Upper lobe of right lung (tissue), 1 donor: ENCODE results near the gene ARSA. TPM values are rescaled to one million over a fixed set of nuclear protein-coding genes. Genes with fewer than 3 reads are reported as not detected.
A peak's percentile ranks its signal among the peaks of the same experiment; 100 is the strongest.

ENCODE experiments used
- ATAC-seq: fragments of 200-7000 bp; cut with Tn5 transposase; one replicate; pipeline ENCODE4 v1.9.1; 2020; ENCODE audit warnings: mild to moderate bottlenecking, moderate library complexity
- DNase-seq: peaks from one replicate; pipeline ENCODE4 v3.0.0-alpha.2; 2020
- H3K27ac ChIP-seq: fragments of 200-600 bp; one replicate; pipeline ENCODE4 v1.8.0; 2022
- H3K27me3 ChIP-seq: fragments of 200-600 bp; one replicate; pipeline ENCODE4 v1.8.0; 2022; ENCODE audit warnings: mild to moderate bottlenecking
- H3K36me3 ChIP-seq: fragments of 200-600 bp; one replicate; pipeline ENCODE4 v1.8.0; 2022
- H3K4me1 ChIP-seq: fragments of 200-600 bp; one replicate; pipeline ENCODE4 v1.8.0; 2022
- H3K4me3 ChIP-seq: fragments of 200-600 bp; one replicate; pipeline ENCODE4 v1.8.0; 2022; ENCODE audit warnings: mild to moderate bottlenecking
- H3K9me3 ChIP-seq: fragments of 200-600 bp; one replicate; pipeline ENCODE4 v1.8.0; 2022
- intact Hi-C: fragments of 100-400 bp; cut with DNase I; formaldehyde crosslinking; loops from one replicate; pipeline ENCODE4 v1.11.0; 2022
- total RNA-seq: library from RNA; stranded (reverse); fragmentation: NEBNext Ultra II Directional; extraction: Animal tissue kit (Norgen Biotek cat#: 25700); gene quantifications from one replicate; pipeline ENCODE4 v1.2.1, GENCODE V29; 2021
- TF ChIP-seq, protein P1 (sequence below): fragments of 200-600 bp; IDR thresholded peaks from one replicate; pipeline ENCODE4 v1.8.0; 2022; ENCODE audit warnings: antibody characterized with exemption
- donor health status: DM: no; HTN: yes; CAD: no; lungs with severe emphysema.

Gene ARSA
- total RNA-seq, 1 donor from 2014 or later, result 46.4 TPM

DNA sequence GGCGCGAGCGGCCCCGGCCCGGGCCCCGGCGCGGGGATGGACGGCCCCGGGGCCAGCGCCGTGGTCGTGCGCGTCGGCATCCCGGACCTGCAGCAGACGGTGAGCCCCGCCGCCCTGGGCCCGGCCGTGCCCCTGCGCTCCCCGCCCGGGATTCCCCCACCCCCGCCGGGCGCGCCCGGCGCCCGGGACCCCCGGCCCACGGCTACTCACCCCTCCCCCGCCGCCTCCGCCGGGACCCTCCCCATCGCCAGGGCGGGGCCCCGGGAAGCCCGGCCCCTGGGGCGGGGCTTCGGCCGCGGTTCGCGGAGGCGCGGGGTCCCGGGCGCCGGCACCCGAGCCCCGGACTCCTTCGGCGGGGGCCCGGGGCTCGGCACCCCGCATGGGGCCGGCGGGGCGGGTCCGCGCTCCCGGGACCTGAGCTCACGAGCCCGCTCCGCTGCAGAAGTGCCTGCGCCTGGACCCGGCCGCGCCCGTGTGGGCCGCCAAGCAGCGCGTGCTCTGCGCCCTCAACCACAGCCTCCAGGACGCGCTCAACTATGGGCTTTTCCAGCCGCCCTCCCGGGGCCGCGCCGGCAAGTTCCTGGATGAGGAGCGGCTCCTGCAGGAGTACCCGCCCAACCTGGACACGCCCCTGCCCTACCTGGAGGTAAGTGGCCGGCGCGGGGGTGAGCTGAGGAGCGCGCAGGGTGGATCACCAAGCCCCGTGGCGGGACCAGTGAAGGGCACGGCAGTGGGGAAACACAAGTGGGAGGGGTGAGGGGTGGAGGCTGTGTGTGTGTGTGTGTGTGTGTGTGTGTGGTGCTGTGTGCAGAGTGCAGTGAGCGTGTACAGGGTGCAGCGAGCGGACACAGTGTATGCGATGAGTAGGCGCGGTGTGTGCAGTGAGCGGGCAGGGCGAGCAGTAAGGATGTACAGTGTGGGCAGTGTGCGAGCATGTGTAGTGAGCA, 46.9 kb upstream of the ARSA start:
- TF ChIP-seq, protein P1, sequence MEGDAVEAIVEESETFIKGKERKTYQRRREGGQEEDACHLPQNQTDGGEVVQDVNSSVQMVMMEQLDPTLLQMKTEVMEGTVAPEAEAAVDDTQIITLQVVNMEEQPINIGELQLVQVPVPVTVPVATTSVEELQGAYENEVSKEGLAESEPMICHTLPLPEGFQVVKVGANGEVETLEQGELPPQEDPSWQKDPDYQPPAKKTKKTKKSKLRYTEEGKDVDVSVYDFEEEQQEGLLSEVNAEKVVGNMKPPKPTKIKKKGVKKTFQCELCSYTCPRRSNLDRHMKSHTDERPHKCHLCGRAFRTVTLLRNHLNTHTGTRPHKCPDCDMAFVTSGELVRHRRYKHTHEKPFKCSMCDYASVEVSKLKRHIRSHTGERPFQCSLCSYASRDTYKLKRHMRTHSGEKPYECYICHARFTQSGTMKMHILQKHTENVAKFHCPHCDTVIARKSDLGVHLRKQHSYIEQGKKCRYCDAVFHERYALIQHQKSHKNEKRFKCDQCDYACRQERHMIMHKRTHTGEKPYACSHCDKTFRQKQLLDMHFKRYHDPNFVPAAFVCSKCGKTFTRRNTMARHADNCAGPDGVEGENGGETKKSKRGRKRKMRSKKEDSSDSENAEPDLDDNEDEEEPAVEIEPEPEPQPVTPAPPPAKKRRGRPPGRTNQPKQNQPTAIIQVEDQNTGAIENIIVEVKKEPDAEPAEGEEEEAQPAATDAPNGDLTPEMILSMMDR, result no peak
- ATAC-seq, result peak; percentile 66
- H3K9me3 ChIP-seq, result no peaks in the 10 kb centered on the region
- H3K27me3 ChIP-seq, result peaks cover 17% of the 10 kb centered on the region
- no peaks in the 10 kb centered on the region for H3K36me3 ChIP-seq
- peak overlapping the region; percentile 42 for H3K27ac ChIP-seq
- H3K4me3 ChIP-seq, result peak overlapping the region; percentile 51
- intact Hi-C loops, result no loop called here
- peak; percentile 90 for DNase-seq
- no peaks in the 10 kb centered on the region for H3K4me1 ChIP-seq

DNA sequence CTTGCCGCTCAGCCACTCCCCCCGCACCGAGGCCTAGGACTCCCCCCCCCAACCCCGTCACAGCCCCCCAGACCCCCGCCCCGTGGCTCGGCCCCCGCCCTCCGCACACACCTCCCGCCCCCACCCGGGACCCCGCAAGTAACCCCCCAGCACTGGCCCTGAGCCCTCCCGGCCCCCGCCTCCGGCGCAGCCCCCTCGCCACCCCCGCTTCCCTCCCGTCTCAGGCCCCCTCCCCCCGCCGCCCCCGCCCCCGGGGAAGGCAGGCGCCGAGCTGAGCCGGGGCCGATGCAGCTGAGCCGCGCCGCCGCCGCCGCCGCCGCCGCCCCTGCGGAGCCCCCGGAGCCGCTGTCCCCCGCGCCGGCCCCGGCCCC, 46.2 kb upstream of the ARSA start:
- no peaks in the 10 kb centered on the region for H3K36me3 ChIP-seq
- peak overlapping the region; percentile 69 for H3K27ac ChIP-seq
- DNase-seq, result no peak
- no peaks in the 10 kb centered on the region for H3K4me1 ChIP-seq
- intact Hi-C loops, result no loop called here
- TF ChIP-seq, protein P1, result no peak
- peaks cover 17% of the 10 kb centered on the region for H3K27me3 ChIP-seq
- ATAC-seq, result no peak
- H3K4me3 ChIP-seq, result peak overlapping the region; percentile 51
- no peaks in the 10 kb centered on the region for H3K9me3 ChIP-seq

DNA sequence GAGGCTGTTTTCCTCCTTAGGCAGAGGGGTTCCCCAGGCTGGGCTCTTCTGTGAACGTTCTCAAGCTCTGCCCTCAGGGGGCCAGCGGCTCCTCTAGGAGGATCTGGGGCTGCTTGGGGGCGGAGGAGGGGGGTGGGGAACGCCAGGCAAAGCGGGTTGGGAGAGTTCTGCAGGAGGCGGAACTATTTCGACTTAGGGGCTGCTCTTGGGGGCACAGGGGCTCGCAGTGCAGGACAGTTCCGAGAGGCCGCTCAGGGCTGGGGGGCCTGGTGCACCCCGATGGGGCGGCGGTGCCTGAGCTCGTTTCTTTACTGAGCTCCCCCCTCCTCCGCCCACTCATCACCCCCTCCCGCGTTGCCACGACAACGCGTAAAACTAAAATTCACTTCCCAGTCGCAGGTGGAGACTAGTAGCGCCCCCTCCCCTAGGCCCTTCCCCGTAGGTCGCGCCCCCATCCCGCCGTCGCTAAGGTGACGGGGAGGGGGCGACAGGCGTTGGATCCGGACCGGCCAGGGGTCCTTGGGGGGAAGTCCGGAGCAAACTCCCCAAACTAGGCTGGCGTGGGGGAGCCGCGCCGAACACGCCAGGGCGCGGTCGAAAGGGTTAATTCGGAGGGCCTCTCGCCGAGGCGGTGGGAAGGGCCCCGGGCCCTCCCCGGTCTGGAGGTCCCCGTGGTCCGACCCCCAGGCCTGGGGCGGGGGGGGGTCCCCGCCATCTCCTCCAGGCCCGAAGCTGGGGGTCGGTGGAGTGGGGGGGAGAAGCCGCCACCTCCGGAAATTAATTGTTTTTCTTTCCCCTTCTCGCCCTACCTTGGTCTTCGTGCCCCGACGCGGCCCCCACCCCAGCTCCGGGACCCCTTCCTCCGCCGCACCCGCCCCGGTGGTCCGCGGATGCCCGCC, 45.5 kb upstream of the ARSA start:
- TF ChIP-seq, protein P1, result no peak
- Histone ChIP-seq H3K27me3 (peaks cover 17% of the 10 kb centered on the region), H3K4me3 (peak overlapping the region; percentile 51), H3K9me3 (no peaks in the 10 kb centered on the region), H3K36me3 (no peaks in the 10 kb centered on the region), H3K4me1 (no peaks in the 10 kb centered on the region), H3K27ac (peak overlapping the region; percentile 69)
- no peak for ATAC-seq
- no peak for DNase-seq
- intact Hi-C loops, result no loop called here

GRCh38 chr22:50672471-50673230, 44.7 kb upstream of the ARSA start, which contains the start of gene SHANK3:
Gene SHANK3, plus strand, starts transcription at chr22:50672823.
- H3K4me3 ChIP-seq, result peak within 1 kb of the TSS; percentile 51
- no peaks in the 10 kb centered on the region for H3K4me1 ChIP-seq
- no peaks in the 10 kb centered on the region for H3K36me3 ChIP-seq
- TF ChIP-seq, protein P1, result no peak
- peak within 1 kb of the TSS; percentile 86 for H3K27ac ChIP-seq
- peak; percentile 68 for ATAC-seq
- intact Hi-C loops, result no loop called here
- no peaks in the 10 kb centered on the region for H3K9me3 ChIP-seq
- DNase-seq, result no peak
- H3K27me3 ChIP-seq, result peaks cover 17% of the 10 kb centered on the region

GRCh38 chr22:50672041-50672440, 44.1 kb upstream of the ARSA start:
- Histone ChIP-seq H3K4me3 (no peak overlapping the region), H3K27ac (peak overlapping the region; percentile 86)
- no peak for DNase-seq

More at GRCh38 chr22:50672041-50672440, 44.1 kb upstream of the ARSA start:
- Histone ChIP-seq H3K9me3 (no peaks in the 10 kb centered on the region), H3K36me3 (no peaks in the 10 kb centered on the region), H3K27me3 (peaks cover 17% of the 10 kb centered on the region), H3K4me1 (no peaks in the 10 kb centered on the region)
- TF ChIP-seq, protein P1, result no peak
- intact Hi-C loops, result no loop called here
- ATAC-seq, result no peak
